ENCODE results near the gene RSPO3.
"Not testable (repeated sequence)": the region's sequence is repeated elsewhere in the genome, so short reads cannot be mapped to it uniquely, and the experiment has no call there.

Gene RSPO3

DNA sequence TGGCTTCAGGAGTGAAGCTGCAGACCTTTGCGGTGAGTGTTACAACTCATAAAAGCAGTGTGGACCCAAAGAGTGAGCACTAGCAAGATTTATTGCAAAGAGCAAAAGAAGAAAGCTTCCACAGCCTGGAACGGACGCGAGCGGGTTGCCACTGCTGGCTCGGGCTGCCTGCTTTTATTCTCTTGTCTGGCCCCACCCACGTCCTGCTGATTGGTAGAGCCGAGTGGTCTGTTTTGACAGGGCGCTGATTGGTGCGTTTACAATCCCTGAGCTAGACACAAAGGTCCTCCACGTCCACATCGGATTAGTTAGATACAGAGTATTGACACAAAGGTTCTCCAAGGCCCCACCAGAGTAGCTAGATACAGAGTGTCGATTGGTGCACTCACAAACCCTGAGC is 95.6 kb downstream of the RSPO3 start:
- H3K4me1 ChIP-seq (ENCODE audit: insufficient read depth, low read length); H3K9me3 ChIP-seq (ENCODE audit: control insufficient read depth, insufficient read depth, low read length); H3K9ac ChIP-seq (ENCODE audit: low read depth, low read length): not testable (repeated sequence)

DNA sequence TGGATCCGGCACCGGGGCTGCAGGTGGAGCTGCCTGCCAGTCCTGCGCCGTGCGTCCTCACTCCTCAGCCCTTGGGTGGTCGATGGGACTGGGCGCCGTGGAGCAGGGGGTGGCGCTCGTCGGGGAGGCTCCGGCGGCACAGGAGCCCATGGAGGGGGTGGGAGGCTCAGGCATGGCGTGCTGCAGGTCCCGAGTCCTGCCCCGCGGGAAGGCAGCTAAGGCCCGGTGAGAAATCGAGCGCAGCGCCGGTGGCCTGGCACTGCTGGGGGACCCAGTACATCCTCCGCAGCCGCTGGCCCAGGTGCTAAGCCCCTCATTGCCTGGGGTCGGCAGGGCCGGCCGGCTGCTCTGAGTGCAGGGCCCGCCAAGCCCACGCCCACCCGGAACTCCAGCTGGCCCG is 96.1 kb downstream of the RSPO3 start:
- H3K9ac ChIP-seq (ENCODE audit: low read depth, low read length); H3K4me1 ChIP-seq (ENCODE audit: insufficient read depth, low read length); H3K36me3 ChIP-seq (ENCODE audit: insufficient read depth, low read length); H3K9me3 ChIP-seq (ENCODE audit: control insufficient read depth, insufficient read depth, low read length): not testable (repeated sequence)

More for the DNA sequence above, 95.6 kb downstream of the RSPO3 start:
- not testable (repeated sequence) for H3K36me3 ChIP-seq (ENCODE audit: insufficient read depth, low read length)

DNA sequence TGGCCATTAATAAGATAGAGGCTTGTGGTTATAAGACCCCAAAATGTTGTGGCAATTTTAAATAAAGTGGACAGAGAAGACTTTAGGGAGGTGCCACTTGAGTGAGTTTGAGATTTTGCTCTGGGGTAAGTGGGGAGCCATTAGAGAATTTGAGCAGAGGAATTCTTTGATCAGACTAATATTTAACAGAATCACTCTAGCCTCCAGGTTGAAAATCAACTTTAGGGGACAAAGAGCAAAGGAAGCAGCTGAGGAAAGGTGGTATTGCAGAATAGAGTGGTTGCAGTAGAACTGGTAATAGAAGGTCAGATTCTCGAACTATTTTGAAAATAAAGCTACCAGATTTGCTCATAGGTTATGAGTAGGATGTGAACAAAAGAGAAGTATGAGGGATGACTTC is 97.5 kb downstream of the RSPO3 start:
- H3K9ac ChIP-seq (ENCODE audit: low read depth, low read length) = no peak overlapping the region
- no peaks in the 10 kb centered on the region for H3K4me1 ChIP-seq (ENCODE audit: insufficient read depth, low read length)
- no peaks in the 10 kb centered on the region for H3K36me3 ChIP-seq (ENCODE audit: insufficient read depth, low read length)
- no peaks in the 10 kb centered on the region for H3K9me3 ChIP-seq (ENCODE audit: control insufficient read depth, insufficient read depth, low read length)

GRCh38 chr6:127216810-127217789 is 98.6 kb downstream of the RSPO3 start:
- Histone ChIP-seq H3K9me3 (ENCODE audit: control insufficient read depth, insufficient read depth, low read length) (no peaks in the 10 kb centered on the region), H3K4me1 (ENCODE audit: insufficient read depth, low read length) (no peaks in the 10 kb centered on the region), H3K9ac (ENCODE audit: low read depth, low read length) (no peak overlapping the region), H3K36me3 (ENCODE audit: insufficient read depth, low read length) (no peaks in the 10 kb centered on the region)

GRCh38 chr6:127219869-127220268 is 101.4 kb downstream of the RSPO3 start:
- no peak overlapping the region for H3K9ac ChIP-seq (ENCODE audit: low read depth, low read length)
- no peaks in the 10 kb centered on the region for H3K4me1 ChIP-seq (ENCODE audit: insufficient read depth, low read length)
- H3K9me3 ChIP-seq (ENCODE audit: control insufficient read depth, insufficient read depth, low read length) = no peaks in the 10 kb centered on the region
- H3K36me3 ChIP-seq (ENCODE audit: insufficient read depth, low read length) = no peaks in the 10 kb centered on the region

DNA sequence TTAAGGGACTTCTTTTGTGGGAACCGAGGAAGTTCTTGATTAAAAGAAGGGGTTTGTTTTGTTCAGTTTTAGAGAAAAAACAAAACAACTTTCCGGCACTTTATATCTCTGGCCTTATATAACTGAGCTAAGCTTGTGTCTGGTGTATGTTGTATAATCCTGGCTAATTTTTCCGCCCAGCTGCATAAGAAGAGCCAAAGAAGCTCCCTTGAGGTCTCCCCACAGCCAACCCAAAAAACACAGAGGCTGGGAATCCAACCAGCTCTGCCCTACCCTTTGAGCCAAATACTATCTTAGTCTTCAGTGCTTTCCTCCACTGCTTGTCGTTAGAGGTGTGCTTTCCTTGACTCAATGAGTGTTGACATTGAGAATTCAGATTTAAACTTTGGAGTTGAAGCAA is 102.7 kb downstream of the RSPO3 start:
- Histone ChIP-seq H3K4me1 (ENCODE audit: insufficient read depth, low read length) (no peaks in the 10 kb centered on the region), H3K9ac (ENCODE audit: low read depth, low read length) (no peak overlapping the region), H3K9me3 (ENCODE audit: control insufficient read depth, insufficient read depth, low read length) (no peaks in the 10 kb centered on the region), H3K36me3 (ENCODE audit: insufficient read depth, low read length) (no peaks in the 10 kb centered on the region)

DNA sequence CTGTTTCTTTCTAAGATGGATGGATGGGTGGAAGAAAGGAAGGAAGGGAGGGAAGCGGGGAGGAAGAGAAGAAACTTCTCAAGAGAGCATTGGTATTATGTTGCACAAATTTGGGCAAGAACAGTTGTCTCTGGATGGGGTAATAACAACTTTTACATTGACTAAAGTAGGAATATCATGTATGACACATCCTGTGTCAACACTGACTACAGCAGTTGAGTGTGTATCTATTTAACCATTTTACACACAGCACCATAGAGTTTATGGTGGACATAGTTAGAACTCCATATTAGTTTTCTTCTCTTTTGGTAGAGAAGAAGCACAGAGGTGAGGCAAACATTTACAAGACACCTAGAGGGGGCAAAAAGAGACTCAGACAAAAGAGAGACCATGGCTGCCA is 103.9 kb downstream of the RSPO3 start:
- Histone ChIP-seq H3K9me3 (ENCODE audit: control insufficient read depth, insufficient read depth, low read length) (no peaks in the 10 kb centered on the region), H3K4me1 (ENCODE audit: insufficient read depth, low read length) (no peaks in the 10 kb centered on the region), H3K9ac (ENCODE audit: low read depth, low read length) (no peak overlapping the region), H3K36me3 (ENCODE audit: insufficient read depth, low read length) (no peaks in the 10 kb centered on the region)

- Histone ChIP-seq H3K4me1 (ENCODE audit: insufficient read depth, low read length) (no peaks in the 10 kb centered on the region), H3K9ac (ENCODE audit: low read depth, low read length) (no peak overlapping the region), H3K36me3 (ENCODE audit: insufficient read depth, low read length) (no peaks in the 10 kb centered on the region), H3K9me3 (ENCODE audit: control insufficient read depth, insufficient read depth, low read length) (no peaks in the 10 kb centered on the region)
Observed at GRCh38 chr6:127225497-127225896, 107.0 kb downstream of the RSPO3 start.

DNA sequence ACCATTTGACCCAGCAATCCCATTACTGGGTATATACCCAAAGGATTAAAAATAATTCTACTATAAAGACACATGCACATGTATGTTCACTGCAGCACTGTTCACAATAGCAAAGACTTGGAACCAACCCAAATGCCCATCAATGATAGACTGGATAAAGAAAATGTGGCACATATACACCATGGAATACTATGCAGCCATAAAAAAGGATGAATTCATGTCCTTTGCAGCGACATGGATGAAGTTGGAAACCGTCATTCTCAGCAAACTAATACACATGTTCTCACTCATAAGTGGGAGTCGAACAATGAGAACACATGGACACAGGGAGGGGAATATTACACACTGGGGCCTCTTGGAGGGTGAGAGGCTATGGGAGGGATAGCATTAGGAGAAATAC is 115.3 kb downstream of the RSPO3 start:
- H3K36me3 ChIP-seq (ENCODE audit: insufficient read depth, low read length); H3K9me3 ChIP-seq (ENCODE audit: control insufficient read depth, insufficient read depth, low read length); H3K9ac ChIP-seq (ENCODE audit: low read depth, low read length); H3K4me1 ChIP-seq (ENCODE audit: insufficient read depth, low read length): not testable (repeated sequence)

DNA sequence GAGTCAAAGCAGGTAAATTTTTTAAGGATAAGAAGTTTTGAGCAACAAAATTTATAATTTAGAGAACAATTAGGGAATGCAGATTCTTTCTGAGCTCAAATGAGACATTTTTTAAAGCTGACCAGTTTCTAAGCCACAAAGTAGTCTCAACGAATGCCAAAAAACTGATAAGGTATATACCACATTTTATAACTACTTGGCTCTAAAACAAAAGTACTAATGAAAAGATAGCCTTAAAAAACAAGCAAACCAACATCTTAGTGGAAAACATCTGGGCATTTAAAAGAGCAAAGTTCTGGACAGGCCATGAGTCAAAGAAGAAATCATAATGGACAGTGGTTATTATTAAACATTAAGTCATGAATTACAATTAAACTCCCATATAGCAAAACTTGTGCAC is 125.0 kb downstream of the RSPO3 start:
- no peak overlapping the region for H3K9ac ChIP-seq (ENCODE audit: low read depth, low read length)
- H3K4me1 ChIP-seq (ENCODE audit: insufficient read depth, low read length) = no peaks in the 10 kb centered on the region
- H3K9me3 ChIP-seq (ENCODE audit: control insufficient read depth, insufficient read depth, low read length) = no peaks in the 10 kb centered on the region
- H3K36me3 ChIP-seq (ENCODE audit: insufficient read depth, low read length) = no peaks in the 10 kb centered on the region

All from ES-I3 (cell line).